Transverse colon (tissue), 4 donors: ENCODE measurements around the gene MND1.

Experiments used
- EP300 ChIP-seq: sonication (generic); formaldehyde crosslinking; IDR thresholded peaks from one replicate; pipeline ENCODE4 v1.6.1; 2017; ENCODE audit warnings: antibody characterized with exemption, low read depth
- POLR2A ChIP-seq: fragments of 450-650 bp; IDR thresholded peaks from one replicate; pipeline ENCODE4 v1.6.1; 2016; ENCODE audit warnings: antibody characterized with exemption, mild to moderate bottlenecking, moderate library complexity
- POLR2AphosphoS5 ChIP-seq, 3 donors: sonication (generic); formaldehyde crosslinking; IDR thresholded peaks; one replicate each; pipeline ENCODE4 v1.6.1; 2016; ENCODE audit warnings: antibody characterized with exemption in 3 of 3
- TF ChIP-seq, protein P1 (sequence below), 5 experiments: fragments of 200-600 bp in 3 of 5; fragments of 450-650 bp in 2 of 5; sonication (generic) in 3 of 5; IDR thresholded peaks; 1 replicate in 2 of 5; 2 replicates in 3 of 5; pipeline ENCODE4 v1.5.1; 2016 to 2017; ENCODE audit warnings: antibody characterized with exemption in 5 of 5, inconsistent platforms in 3 of 5, mild to moderate bottlenecking in 2 of 5, moderate library complexity in 1 of 5

DNA sequence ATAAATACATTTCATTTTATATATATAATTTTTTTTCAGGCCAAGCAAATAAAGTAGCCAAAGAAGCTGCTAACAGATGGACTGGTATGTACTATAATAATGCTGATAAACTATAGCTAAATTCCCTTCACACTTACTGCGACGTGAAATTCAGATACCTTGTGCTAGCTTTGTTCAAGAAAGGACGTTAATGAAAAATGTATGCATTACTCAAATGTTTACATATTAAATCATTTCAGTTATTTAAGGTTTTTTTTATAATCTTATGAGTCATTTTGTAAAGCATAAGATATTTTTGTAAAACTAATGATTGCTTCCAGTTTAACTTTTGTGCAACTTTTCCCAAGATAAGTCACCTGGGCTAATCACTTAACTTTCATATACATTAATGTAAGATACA is 64.4 kb downstream of the MND1 start:
- TF ChIP-seq, protein P1, sequence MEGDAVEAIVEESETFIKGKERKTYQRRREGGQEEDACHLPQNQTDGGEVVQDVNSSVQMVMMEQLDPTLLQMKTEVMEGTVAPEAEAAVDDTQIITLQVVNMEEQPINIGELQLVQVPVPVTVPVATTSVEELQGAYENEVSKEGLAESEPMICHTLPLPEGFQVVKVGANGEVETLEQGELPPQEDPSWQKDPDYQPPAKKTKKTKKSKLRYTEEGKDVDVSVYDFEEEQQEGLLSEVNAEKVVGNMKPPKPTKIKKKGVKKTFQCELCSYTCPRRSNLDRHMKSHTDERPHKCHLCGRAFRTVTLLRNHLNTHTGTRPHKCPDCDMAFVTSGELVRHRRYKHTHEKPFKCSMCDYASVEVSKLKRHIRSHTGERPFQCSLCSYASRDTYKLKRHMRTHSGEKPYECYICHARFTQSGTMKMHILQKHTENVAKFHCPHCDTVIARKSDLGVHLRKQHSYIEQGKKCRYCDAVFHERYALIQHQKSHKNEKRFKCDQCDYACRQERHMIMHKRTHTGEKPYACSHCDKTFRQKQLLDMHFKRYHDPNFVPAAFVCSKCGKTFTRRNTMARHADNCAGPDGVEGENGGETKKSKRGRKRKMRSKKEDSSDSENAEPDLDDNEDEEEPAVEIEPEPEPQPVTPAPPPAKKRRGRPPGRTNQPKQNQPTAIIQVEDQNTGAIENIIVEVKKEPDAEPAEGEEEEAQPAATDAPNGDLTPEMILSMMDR (IDR thresholded peaks at IDR 0.05): no peak
- no peak for TF ChIP-seq POLR2A
- no peak for TF ChIP-seq EP300
- TF ChIP-seq POLR2AphosphoS5 (IDR thresholded peaks at IDR 0.05): no peak
